ENCODE data around the gene COLQ.
"Not testable (repeated sequence)": the region's sequence is repeated elsewhere in the genome, so short reads cannot be mapped to it uniquely, and the experiment has no call there.

The COLQ gene

DNA sequence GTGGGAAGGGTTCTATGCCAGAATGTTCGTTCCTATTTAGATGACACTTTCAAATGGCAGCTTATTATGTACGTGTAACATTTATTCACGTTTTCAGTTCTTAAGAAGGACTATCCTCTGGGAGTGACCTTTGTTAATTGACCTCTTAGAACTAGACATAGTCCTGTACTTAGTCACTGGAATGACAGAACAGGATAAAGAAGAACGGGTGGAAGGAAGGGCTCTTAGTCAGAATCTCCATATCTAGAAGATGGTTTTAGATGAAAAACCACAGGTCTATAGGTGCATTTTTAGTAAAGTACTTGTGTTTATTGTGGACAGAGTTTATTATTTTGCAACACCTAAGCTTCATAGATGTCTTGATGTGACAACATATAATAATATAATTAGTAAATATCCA, 100.6 kb downstream of the COLQ start:
- no peak overlapping the region for H3K4me3 ChIP-seq (ENCODE audit: low read depth, low read length)

DNA sequence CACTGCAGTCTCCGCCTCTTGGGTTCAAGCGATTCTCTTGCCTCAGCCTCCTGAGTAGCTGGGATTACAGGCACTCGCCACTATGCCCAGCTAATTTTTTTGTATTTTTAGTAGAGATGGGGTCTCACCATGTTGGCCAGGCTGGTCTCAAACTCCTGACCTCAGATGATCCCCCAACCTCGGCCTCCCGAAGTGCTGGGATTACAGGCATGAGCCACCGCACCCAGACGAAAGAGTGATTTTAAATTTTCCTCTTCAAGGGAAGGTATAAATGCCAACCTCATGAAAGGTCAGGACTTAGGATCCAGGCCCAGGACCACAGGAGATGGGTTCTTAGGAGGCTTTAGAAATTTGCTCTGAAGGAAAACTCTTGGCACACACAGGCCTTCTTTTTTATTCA, 110.5 kb downstream of the COLQ start:
- DNase-seq (ENCODE audit: low read depth); in situ Hi-C loops (cut with HindIII; ENCODE audit: low sequenced_read_pairs); H3K4me3 ChIP-seq (ENCODE audit: low read depth, low read length): not testable (repeated sequence)

More for the DNA sequence above, 100.6 kb downstream of the COLQ start:
- in situ Hi-C loops (cut with HindIII; ENCODE audit: low sequenced_read_pairs) = no loop called here
- no peak for DNase-seq (ENCODE audit: low read depth)
- no peak for TF ChIP-seq CTCF (IDR thresholded peaks at IDR 0.05; ENCODE audit: low read depth, low read length, missing control alignments)

DNA sequence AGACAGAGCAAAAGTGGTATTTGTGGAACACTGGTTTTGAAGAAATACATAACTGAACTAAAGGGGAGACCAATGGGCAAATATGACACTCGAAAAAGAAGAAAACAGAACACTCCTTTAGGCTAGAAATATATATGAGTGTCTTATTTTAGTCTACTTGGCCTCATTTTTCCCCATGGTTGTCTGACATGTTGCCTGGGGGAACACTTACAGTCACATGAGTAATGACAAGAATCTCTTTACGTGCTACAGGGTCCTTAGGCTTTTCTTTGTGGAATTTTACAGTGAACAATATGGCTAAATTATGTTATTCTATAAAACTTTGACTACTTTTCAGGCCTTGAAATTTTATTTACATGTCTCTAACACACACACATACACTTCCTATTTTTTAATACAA, 111.7 kb downstream of the COLQ start:
- no peak for TF ChIP-seq CTCF (IDR thresholded peaks at IDR 0.05; ENCODE audit: low read depth, low read length, missing control alignments)
- in situ Hi-C loops (cut with HindIII; ENCODE audit: low sequenced_read_pairs) = loop anchor here (5.0 kb wide), 1 partner anchor 157 kb away; no protein-coding TSS in a partner anchor
- DNase-seq (ENCODE audit: low read depth) = no peak
- H3K4me3 ChIP-seq (ENCODE audit: low read depth, low read length) = no peak overlapping the region

DNA sequence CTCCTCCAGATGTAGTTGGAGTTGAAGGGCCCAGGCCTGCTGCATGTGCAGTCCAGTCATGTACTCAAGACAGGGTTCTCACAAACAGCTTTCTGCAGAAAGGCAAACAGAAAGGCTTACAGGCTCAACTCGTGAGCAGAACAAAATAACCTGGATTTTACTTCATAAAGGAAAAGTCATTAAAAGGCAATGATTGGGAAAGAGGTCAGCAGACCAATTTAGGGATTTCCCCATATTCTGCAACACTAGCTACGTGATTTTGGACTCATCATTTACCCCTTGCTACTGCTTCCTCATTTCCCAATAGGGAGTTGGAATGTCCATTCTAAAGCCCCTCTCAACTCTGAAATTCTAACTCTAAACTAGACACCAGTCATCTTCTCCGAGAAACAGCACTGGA, 112.3 kb downstream of the COLQ start:
- no peak for TF ChIP-seq CTCF (IDR thresholded peaks at IDR 0.05; ENCODE audit: low read depth, low read length, missing control alignments)
- in situ Hi-C loops (cut with HindIII; ENCODE audit: low sequenced_read_pairs) = loop anchor here (5.0 kb wide), 1 partner anchor 157 kb away; no protein-coding TSS in a partner anchor
- H3K4me3 ChIP-seq (ENCODE audit: low read depth, low read length) = no peak overlapping the region
- no peak for DNase-seq (ENCODE audit: low read depth)

DNA sequence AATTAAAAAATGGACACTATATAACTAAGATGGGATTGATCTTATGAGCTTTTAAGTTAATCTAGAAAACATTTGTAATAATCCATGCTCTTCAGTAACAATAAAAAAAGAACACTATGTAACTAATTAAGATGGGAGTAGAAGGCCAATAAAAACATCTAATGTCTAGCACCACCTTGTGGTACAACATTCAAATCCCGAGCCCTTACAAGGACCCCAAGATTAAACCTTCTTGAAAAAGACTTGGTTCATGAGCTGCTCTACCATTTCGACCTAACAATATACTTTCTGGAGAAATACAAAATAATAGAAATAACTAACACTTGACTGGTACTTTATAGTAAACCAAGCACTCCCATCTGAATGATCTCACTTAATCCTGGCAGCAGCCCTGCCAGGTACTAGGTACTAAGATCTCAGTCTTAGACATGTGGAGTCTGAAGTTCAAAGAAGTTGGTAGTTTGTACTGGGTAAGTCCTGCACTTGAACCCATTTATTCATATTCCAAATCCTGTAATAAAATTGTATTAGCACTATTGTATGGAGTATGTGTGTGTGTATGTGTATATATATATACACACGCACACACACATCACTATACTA, 116.0 kb downstream of the COLQ start:
- DNase-seq (ENCODE audit: low read depth) = peak; percentile 66
- no peak overlapping the region for H3K4me3 ChIP-seq (ENCODE audit: low read depth, low read length)
- TF ChIP-seq CTCF (IDR thresholded peaks at IDR 0.05; ENCODE audit: low read depth, low read length, missing control alignments) = peak; percentile 57
- in situ Hi-C loops (cut with HindIII; ENCODE audit: low sequenced_read_pairs) = loop anchor here (5.0 kb wide), 1 partner anchor 153 kb away; no protein-coding TSS in a partner anchor

GRCh38 chr3:15404767-15405166, 116.7 kb downstream of the COLQ start:
- no peak for DNase-seq (ENCODE audit: low read depth)
- H3K4me3 ChIP-seq (ENCODE audit: low read depth, low read length) = no peak overlapping the region
- in situ Hi-C loops (cut with HindIII; ENCODE audit: low sequenced_read_pairs) = loop anchor here (5.0 kb wide), 1 partner anchor 152 kb away; no protein-coding TSS in a partner anchor
- TF ChIP-seq CTCF (IDR thresholded peaks at IDR 0.05; ENCODE audit: low read depth, low read length, missing control alignments) = no peak

DNA sequence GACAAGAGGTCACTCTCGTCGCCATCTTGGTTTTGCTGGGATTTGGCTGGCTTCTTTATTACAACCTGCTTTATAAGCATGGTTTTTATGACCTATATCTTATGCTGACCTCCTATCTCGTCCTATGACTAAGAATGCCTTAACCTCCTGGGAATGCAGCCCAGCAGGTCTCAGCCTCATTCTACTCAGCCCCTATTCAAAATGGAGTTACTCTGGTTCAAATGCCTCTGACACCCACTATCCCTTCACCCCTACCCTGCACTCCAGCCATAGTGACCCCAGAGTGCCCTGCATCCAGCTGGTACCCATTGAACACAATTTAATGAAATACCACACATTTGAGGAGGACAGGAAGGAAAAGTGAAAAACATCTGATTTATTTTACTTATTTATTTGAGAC, 117.5 kb downstream of the COLQ start:
- no peak for DNase-seq (ENCODE audit: low read depth)
- in situ Hi-C loops (cut with HindIII; ENCODE audit: low sequenced_read_pairs) = no loop called here
- no peak for TF ChIP-seq CTCF (IDR thresholded peaks at IDR 0.05; ENCODE audit: low read depth, low read length, missing control alignments)
- no peak overlapping the region for H3K4me3 ChIP-seq (ENCODE audit: low read depth, low read length)
